ENCODE results near the gene RANBP17.

RANBP17 gene

DNA sequence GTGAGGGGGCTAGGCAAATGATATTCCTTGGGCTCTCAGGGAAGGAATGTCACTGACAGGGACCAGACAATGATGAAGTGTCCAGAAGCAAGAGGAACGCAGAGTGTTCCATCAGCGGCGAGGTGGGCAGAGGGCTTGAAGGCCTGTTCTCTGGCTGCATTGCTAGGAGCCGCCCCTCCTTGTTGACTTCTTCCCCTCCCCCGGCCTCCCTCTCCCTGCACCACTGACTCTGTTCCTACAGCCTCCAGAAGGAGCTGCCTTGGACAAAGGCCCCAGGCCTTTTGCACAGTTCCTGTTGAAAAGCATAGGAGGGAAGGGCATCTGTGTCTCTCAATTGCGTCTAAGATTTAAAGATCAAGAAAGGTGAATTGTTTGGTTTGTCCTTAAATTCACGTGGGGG, 459.6 kb downstream of the RANBP17 start:
- DNase-seq (ENCODE audit: low read depth), result no peak

DNA sequence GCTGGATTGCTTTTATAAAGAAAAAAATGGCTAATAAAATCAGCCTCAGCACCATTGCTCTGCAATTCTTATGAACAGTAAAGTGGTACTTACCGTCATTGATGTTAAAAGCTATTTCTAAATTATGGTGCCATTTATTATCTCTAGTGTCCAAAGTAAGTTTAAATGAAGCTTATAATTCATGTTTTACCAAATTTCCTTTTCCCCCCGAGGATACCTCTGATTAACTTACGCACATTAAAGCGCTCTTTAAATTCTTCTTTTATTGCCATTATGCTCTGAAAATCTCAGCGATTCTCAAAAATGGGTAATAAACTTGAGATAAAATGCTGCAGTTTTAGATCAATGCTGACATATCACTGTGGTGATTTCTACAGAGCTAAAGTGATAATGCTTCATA, 460.7 kb downstream of the RANBP17 start:
- DNase-seq (ENCODE audit: low read depth), result no peak

DNA sequence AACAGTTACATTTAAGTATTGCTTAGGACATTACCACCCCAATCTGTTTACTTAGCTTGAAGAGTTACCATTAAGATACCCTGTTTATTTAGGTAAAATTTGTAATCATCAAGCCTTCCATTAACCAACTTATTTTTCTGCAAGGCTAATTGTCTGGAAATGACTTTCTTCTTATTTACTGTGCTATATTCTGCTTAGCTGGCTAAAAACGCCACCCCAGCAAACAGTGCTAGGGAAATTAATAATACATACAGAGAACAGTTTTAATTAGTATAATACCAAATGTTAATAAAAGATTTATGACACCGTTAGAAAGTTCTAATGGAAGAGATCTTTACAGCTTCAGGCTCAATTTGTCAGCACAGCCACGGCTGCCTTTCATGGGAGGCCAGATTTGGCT, 461.2 kb downstream of the RANBP17 start:
- DNase-seq (ENCODE audit: low read depth), result no peak

DNA sequence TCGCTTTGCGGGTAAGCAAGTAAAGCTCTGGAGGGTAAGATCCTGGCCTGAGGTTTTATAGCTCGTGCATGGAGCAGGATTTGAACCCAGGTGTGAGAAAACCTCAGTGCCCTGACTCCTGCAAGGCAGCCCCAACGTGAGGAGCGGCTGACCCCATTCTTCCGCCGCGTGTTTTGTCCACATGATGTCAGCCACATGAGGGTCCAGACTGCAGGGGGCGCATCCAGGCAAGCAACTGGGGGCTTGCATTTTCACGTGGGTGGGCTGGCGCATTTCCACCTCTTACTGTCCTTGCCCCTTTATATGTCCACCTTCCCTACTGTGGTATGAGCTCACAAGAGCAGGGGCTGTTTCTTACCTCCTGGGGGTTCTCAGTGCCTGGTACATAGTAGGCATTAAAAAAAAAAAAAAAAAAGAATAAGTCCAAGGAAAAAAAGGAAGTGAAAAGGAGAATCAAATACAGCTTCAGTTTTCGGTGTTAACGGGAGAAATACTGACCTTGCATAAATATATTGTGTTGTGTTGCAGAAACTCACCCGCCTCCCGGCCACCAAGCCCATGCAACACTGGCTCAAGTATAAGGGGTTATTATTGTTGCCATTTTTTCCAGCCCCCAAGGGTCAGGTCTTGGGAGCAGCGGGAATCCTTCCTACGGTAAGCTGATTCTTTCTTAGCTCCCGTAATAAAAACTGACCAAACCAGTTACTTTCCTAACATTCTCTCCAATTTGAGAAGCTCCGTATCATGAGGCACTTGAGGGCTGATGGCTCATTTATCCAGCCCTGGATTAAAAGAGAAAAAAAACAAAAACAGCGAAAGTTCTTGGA, 462.2 kb downstream of the RANBP17 start:
- DNase-seq (ENCODE audit: low read depth), result no peak

DNA sequence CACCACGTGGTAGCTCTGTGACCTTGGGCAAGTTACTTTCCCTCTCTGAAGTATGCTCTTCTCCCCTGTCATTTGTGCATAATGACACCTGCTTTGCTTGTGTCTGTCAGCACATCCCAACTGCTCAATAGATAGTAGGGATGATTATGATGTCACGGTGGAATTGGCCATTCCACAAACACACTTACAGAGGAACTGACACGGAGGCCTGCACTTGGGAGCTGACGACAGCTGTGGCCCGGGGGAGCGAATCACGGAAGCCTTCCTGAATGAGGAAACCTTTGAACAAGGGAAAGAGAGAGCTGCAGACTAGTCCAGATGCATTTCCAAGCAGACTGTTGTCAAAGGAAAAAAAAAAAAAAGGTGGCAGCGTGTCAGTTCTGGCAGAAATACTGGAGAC, 468.2 kb downstream of the RANBP17 start:
- DNase-seq (ENCODE audit: low read depth), result no peak

DNA sequence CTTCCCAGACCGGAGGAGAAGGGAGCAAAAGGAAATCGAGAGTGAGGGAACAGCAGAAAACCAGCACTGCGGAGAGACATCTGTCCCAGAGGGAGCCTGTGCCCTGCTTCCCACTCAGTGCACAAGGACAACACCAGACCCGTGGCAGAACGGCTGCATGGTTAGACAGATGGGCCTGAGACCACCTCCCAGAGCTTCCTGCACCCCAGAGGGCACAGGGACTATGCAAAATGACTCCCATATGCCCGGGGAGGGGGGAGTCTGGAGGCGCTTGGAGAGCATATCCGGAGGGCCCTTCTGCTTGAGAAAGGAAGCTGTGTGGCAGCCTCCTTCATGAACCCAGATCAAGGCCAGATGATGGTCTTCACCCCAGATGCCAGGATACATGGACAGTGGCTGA, 473.8 kb downstream of the RANBP17 start:
- no peak for DNase-seq (ENCODE audit: low read depth)

DNA sequence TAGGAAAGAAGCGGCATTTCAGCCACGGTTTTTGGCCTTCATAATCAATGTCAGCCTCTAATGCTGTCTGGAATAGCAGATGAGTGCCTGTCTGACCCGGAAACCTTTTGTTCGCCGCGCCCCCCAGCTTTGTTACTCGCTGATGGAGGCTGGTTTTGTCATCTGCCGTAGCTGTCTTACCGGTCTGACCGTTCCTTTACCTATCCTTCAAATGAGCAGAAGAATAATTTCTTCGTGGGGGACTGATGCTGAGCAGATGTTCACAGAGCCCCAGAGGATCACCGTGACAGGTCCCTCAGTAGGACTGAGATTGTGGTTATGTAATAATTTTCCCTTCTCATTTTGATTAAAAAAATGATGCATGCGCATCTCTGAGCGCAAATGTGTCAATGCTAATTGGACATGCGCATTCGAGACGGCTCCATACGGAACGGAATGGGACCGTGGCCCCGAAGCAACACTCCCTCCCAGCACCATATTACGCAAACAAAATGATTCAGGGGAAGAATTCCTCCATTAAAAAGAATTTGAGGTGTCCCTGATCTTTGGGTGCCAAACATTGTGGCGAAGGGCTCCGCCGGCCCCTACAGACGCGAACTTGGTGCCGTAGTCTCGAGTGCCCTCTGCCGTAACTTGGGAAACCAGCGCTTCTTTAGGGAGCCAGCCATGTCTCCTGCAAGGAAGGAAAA, 474.8 kb downstream of the RANBP17 start:
- peak; percentile 20 for DNase-seq (ENCODE audit: low read depth)

DNA sequence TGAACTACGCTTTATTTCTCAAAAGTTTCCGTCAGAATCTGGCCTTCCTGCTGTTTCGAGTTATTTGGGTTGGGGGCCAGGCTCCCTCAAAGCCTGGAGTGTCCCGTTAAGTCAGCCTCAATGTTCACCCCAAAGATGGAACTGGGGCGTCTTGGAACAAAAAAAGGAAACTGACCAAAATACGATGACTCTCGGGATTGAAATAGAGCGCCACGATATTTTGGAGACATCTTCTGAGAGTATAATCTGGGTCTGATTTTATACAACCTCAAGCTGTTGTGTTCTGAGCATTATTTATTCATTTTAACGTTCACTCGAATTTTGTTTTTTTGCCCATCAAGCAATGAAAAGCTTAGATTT, 475.4 kb downstream of the RANBP17 start:
- no peak for DNase-seq (ENCODE audit: low read depth)

DNA sequence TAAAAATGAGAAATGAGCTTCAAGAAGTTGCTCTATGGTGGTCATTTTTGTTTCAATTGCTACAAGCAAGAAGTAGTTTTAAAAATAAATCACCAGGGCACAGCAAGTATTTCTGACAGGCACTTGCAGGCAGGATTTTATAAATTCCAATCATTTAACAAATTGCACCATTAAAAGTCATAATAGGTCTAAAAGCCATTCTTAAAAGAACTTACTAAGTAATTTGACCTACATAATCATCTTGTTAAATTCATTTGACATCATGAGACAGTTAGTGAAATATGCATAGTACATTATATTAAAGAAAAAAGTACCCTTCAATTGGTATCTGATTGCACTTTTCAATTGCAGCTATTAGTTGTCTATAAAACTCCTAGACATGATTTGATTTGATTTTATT, 478.2 kb downstream of the RANBP17 start:
- DNase-seq (ENCODE audit: low read depth), result no peak

DNA sequence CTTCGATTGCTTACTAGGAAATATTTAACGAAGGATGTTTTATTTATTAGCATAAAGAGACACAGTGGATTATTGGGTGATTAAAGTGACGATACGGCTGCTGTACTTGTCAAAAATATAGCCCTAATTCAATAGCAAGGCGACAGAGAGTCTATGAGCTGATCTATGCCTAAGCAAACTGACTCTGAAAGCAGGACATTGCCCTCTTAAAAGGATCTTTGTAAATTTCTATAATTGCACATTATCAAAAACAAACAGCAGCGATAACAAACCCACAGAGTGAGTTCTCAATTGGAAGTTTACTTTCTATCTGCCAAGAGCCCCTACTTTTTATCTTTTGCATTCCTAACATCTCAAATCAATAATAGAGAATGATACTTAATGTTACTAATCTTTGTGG, 478.7 kb downstream of the RANBP17 start:
- no peak for DNase-seq (ENCODE audit: low read depth)

DNA sequence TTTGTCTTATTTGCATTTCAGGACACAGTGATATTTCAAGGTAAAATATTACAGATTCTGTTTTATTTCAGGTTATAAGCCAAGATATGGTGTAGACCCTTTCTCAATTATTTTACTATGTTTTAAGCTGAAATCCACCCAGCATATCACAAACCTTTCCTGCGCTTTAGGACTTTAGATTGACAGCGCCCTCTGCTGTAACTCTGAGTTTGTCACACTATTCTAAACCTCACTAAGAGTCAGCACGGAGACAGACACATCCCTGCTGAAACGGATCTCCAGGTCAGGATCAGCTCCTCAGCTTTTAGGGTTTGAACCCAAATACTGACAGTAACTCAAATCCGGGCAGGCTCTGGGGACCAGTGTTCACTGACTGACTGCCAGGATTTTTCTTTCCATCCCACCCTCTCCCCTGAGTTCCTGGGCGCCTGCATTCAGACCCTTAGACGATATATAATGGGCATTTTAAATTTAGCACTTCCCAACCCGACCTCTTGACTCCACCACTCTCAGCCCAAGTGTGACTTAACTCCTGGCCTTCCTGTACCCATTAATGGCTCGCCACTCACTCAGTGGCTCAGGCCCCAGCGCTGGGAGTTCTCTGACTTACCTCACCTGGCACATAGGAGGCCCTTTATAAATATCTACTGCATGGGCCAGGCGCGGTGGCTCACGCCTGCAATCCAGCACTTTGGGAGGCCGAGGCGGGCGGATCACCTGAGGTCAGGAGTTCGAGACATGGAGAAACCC, 480.7 kb downstream of the RANBP17 start:
- DNase-seq (ENCODE audit: low read depth), result peak; percentile 32

DNA sequence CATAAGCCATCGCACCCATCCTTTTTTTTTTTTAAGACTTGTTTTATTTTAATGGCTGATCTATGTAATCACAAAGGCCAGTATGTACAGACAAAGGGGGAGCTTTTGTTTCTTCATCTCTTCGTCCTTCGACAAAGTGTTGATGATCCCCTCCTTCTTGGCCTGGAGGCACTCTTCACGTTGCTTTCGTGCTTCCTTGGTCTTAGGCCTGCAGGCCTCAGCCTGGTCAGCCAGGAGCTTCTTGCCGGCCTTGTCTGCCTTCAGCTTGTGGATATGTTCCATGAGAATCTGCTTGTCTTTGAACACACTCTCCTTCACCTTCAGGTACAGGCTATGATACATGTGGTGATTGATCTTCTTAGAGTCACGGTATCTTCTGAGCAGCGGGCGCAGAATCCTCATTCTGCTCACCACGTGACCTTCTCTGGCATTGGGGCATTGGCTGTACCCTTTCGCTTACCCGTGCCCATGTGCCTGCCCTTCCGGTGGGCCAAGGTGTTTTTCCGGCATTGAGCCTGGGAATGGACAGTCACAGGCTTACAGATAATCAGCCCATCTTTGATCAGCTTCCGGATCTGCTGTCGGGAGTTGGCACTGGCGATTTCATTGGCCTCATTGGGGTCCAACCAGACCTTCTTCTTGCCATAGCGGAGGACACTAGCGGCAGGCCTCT, 483.3 kb downstream of the RANBP17 start:
- no peak for DNase-seq (ENCODE audit: low read depth)

Data from GM04504 (cell line).